HUDEP-2 (cell line): ENCODE measurements around the gene LAG3.

Experiments
- DNase-seq, 76 experiments: peaks; one replicate each; lab custom pipeline; 2025; ENCODE audit not compliant: unreplicated experiment in 76 of 76; lab: John Stamatoyannopoulos, UW

The LAG3 gene

GRCh38 chr12:6821591-6822425 lies 49.5 kb downstream of the LAG3 start, which contains the start of gene GPR162:
Gene GPR162 (plus strand): TSS chr12:6821821. CDS start chr12:6823899, 2,078 bp downstream.
- no peak for DNase-seq

GRCh38 chr12:6822426-6823135 lies 50.3 kb downstream of the LAG3 start:
- DNase-seq = no peak

GRCh38 chr12:6823182-6824084 lies 51.1 kb downstream of the LAG3 start:
- no peak for DNase-seq

GRCh38 chr12:6824085-6824775 lies 51.9 kb downstream of the LAG3 start:
- DNase-seq = no peak

- DNase-seq = no peak
Observed at GRCh38 chr12:6824901-6825381, 52.6 kb downstream of the LAG3 start.

- peak in 62 of 76 experiments; percentile 3 to 81 (median 48) for DNase-seq
Observed at GRCh38 chr12:6825398-6826124, 53.2 kb downstream of the LAG3 start.

- DNase-seq = no peak
Observed at GRCh38 chr12:6826125-6826733, 53.9 kb downstream of the LAG3 start.

GRCh38 chr12:6826734-6827436 lies 54.6 kb downstream of the LAG3 start:
- no peak for DNase-seq

GRCh38 chr12:6827437-6827911 lies 55.2 kb downstream of the LAG3 start:
- peak in 37 of 76 experiments; percentile 8 to 56 (median 27) for DNase-seq
